HG02623 (cell line): Measurements from ENCODE around the gene SLC8A1.

Source experiments
- ATAC-seq: cut with Tn5 transposase; IDR thresholded peaks from one replicate; pipeline ENCODE4 v1.9.1; 2021; ENCODE audit warnings: moderate library complexity; ENCODE audit not compliant: unreplicated experiment

The SLC8A1 gene

GRCh38 chr2:40430776-40431599, 20.9 kb downstream of the SLC8A1 start:
- no peak for ATAC-seq

DNA sequence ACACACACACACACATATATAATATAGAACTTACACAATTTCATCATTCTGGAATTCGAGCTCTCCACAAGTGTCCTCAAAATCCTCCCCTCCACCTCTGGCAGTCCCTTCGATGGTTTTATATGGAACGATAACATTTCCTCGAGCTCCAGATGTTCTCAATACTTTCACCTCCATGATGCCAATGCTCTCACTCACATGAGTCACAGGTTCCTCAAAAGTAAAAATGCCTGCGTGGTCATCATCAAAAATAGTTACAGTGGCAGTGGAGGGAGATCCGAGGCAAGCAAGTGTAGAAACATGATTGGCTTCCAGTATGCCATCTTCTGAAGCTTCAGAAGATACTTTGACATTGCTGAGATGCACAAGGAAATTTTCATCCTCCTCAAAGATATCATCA, 23.5 kb downstream of the SLC8A1 start:
- no peak for ATAC-seq

GRCh38 chr2:40421631-40422297, 30.1 kb downstream of the SLC8A1 start:
- no peak for ATAC-seq

DNA sequence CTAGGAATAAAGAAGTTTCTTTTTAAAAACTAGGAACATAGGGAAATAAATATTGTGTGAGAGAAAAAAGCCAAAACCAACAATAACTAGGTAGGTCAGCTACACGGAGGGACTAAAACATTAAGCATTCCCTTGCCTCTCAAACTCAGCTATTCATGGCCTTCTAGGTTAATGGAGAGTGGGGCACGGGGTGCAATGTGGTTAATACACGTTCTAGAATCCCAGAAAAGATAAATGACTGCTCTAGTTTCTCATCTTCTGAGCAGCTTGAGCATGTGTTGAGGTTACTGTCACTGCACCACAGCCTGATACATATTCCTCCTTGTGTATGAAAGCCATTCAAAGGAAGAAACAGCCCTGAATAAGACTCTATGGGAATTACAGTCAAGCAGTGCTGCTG, 31.4 kb downstream of the SLC8A1 start:
- no peak for ATAC-seq

GRCh38 chr2:40419364-40419762, 32.5 kb downstream of the SLC8A1 start:
- ATAC-seq: no peak

DNA sequence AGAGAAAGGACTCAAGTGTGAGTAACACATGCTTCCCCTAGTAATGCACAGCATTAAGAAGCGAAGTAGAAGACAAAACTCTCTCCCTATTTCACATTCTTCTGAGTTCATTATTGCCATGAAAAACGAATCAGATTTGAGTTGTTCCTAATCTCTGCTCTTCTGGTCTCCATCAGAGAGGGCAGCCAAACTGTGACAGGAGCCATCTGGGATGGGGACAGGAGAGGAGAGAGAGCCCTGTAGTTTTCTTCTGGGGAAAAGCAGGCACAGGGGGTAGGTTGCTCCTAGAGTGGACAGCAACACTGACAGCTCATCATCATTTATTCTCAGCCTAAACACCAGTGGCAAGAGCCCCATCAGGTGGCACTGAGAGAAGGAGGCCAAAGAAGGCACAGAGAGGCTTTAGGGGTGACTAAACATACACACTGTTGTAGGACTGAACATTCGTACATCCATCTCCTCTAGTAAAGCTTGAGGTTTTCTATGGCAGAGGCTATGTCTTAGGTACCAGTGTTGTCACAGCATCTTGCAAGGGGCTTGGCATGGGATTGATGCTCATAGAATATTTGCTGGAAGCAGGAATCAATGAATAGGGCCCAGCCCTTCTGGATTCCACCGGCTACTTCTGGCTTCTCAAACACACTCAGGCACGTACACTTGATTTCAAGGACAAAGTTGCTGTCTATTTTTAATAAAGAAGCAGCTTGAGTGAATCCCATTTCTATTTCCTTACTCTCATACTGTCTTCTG, 33.1 kb downstream of the SLC8A1 start:
- ATAC-seq: no peak

DNA sequence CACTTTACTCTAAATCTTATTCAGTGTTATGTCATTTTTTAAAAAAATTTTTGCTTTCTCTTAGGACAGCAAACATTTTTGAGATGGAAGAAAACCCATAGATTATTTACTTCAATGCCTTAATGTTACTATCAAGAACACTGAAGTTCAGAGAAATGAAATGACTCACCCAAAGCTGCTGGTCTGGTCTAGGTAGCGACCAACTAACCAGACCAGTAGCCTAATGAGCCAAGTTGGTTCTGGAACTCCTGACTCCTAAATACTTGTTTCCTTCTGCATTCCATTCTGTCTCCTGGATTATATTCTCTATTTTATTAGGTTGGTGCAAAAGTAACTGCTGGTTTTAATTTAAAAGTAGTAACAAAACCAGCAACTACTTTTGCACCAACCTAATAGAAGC, 35.4 kb downstream of the SLC8A1 start:
- ATAC-seq: no peak

DNA sequence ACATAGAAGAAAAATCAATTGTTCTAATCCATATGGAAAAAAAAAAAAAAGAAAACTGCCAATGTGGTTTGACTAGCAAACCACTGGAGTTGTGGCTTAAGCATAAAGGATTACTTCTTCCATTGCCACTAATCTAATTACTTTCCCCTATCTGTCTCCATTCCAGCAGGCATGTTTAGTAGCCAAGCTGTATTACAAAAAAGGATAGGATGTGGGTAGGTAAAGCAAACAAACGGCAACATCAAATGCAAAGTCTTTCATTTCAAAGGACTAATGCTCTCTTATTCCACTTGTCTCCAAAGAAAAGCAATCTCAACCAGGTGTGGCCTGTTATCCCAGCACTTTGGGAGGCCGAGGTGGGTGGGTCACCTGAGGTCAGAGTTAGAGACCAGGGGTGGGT, 36.5 kb downstream of the SLC8A1 start:
- no peak for ATAC-seq

GRCh38 chr2:40412456-40412855, 39.4 kb downstream of the SLC8A1 start:
- ATAC-seq: no peak

GRCh38 chr2:40410695-40411094, 41.2 kb downstream of the SLC8A1 start:
- ATAC-seq: no peak

- ATAC-seq: no peak
These were observed 42.2 kb downstream of the SLC8A1 start for GRCh38 chr2:40409734-40410133.

GRCh38 chr2:40406485-40407289, 45.2 kb downstream of the SLC8A1 start:
- ATAC-seq: no peak

DNA sequence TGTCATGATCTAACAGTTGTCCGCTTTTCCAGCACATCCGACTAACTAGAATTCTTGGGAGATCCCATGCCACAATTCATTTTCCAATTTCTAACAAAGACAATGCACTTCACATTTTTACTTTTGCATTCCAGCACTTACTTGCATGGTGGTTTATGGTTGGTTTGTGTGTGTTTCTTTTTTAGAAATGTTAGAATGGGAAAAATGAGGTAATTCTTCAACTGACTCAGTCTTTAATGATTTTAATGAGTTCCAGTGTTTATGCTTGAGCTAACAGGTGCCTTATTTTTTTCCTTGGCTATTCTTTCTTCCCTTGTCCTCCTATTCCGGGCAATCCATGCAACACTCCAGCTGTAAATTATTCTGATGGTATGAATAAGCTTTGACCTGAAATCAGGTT, 46.4 kb downstream of the SLC8A1 start:
- ATAC-seq: no peak

- ATAC-seq: no peak
These were observed 47.4 kb downstream of the SLC8A1 start for GRCh38 chr2:40404517-40404916.

DNA sequence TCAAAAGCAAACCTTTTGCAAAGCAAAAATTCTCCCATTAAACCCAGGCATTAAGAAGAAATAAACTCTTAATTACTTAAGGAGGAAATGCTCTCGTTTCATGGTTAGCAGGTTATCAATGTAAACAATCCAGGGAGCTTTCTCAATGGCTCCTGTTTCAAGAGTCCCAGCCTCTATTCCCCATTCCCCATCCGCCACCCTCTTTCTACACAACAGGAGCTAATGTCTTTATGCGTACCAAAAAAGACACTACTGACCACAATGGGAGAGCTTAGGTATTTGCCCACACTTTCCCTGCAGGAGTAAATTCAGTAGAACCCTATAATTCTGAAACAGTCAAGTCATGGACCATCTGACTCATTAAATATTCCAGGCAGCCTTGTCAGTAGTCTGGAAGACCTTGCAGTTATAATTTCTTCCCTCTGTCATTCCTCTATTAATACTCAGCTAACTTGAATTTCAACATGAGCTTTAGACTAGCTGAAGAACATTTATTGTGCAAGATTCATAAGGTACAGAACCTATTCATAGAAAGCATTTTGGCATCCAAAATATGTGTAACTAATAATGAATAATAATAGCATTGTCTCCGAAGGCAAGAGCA, 48.6 kb downstream of the SLC8A1 start:
- no peak for ATAC-seq

DNA sequence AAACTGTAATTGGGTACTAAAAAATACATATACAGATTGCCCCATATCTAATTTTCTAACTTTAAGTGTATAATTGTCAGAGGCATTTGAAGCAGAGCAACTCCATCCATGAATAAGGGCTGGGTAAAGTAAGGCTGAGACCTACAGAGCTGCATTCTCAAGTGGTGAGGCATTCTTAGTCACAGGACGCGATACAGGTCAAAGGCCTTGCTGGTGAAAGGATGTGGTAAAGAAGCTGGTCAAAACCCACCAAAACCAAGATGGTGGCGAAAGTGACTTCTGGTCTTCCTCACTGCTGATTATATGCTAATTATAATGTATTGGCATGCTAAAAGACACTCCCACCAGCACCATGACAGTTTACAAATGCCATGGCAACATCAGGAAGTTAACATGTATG, 50.0 kb downstream of the SLC8A1 start:
- no peak for ATAC-seq

DNA sequence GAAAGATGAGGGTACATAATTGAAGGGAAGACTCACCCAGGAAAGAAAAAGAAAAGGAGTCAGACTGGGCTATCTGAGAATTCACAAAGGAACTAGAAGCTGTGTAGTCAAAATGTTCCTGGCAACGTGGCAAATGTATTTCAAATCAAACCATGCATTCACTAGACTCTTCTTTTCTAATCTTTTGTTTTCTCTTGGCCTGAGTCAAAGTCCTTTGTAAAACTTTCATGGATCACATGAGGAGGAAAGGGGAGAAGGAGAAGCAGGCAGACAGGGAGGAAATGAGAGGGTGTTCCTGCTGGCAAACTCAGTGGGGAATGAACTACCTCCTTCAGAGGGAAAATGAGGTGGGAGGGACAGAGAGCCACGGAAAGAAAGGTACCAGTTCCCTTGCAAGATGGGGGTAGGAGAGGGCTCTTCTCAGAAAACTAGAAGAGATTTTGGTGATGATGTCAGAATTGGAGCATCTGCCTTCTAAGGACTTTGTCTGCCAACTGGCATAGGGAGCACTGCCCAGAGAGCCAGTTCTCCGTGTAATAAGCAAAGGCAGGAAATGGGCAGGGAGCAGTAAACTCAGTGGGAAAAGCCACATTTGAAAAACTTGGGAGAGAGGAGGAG, 51.4 kb downstream of the SLC8A1 start:
- no peak for ATAC-seq

DNA sequence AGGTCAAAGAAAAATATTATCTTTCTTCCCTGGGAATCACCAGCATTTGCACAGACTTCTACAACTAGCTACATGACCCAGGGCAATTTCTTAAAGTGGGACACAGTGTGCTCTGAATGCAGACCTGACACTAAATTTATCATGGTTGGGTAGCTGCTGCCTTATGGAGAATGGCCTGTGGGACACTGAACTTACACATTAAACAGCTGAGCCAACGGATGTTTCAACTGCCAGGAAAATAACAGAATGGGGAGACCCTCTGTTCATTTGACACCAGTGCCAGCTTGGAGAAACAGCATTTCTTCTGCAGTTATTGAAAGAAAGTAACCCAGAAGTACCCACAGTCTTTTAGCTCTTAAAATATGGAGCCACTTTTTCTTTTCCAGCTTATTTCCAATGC, 54.1 kb downstream of the SLC8A1 start:
- ATAC-seq: no peak

DNA sequence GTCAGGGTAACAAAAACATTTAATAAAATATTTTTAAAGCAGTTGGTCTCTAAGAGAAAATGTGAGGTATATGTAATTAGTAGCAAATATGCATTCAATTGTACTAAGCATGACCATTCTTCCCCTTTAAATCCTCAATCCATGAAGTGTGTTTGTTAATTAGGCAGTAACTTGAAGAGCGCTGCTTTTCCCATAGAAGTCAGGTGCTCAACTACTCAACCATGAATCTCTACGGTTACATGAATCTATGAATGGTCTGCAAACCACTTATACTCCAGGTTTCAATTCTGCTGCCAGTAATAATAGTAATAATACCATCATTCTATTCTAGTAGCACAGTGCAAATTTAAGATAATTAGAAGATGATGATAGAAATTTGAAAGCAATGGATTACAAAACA, 55.8 kb downstream of the SLC8A1 start:
- ATAC-seq: no peak
